K562 (cell line): ENCODE results near the gene SEPTIN2. TPM values are rescaled to one million over a fixed set of nuclear protein-coding genes. Genes with fewer than 3 reads are reported as not detected.
A peak's percentile ranks its signal among the peaks of the same experiment; 100 is the strongest.

Experiments used
- BDP1 ChIP-seq: IDR thresholded peaks from 3 replicates; pipeline ENCODE4 v1.6.1; 2011; ENCODE audit not compliant: insufficient read length, insufficient read depth
- CBX8 ChIP-seq: fragments of 200-600 bp; sonication (generic); IDR thresholded peaks from 2 replicates; pipeline ENCODE4 v1.6.1; 2012; ENCODE audit warnings: borderline replicate concordance, mixed run types, low read depth, mild to moderate bottlenecking, moderate library complexity, mixed read lengths, low read length, control low read depth, inconsistent platforms; ENCODE audit not compliant: poor library complexity, severe bottlenecking; ENCODE audit errors: extremely low read depth
- CHCHD3 ChIP-seq: fragments of 250-450 bp; sonication (Bioruptor Pico); IDR thresholded peaks from 2 replicates; pipeline ENCODE4 v2.1.2; 2022; ENCODE audit warnings: mild to moderate bottlenecking
- DIDO1 ChIP-seq: fragments of 450-650 bp; IDR thresholded peaks from 2 replicates; pipeline ENCODE4 v1.6.1; 2016; ENCODE audit warnings: low read depth, missing biosample characterization, missing genetic modification characterization
- E2F3 ChIP-seq: fragments of 250-450 bp; sonication (Bioruptor Pico); IDR thresholded peaks from 2 replicates; pipeline ENCODE4 v1.4.0; 2020; ENCODE audit warnings: mild to moderate bottlenecking
- HNRNPLL ChIP-seq: fragments of 200-400 bp; formaldehyde crosslinking; IDR thresholded peaks from 2 replicates; pipeline ENCODE4 v1.6.1; 2017; ENCODE audit warnings: low read length, low read depth, mild to moderate bottlenecking; ENCODE audit not compliant: poor library complexity, severe bottlenecking
- KHSRP ChIP-seq: fragments of 450-650 bp; IDR thresholded peaks from 2 replicates; pipeline ENCODE4 v1.6.1; 2017
- LARP7 ChIP-seq: fragments of 450-650 bp; IDR thresholded peaks from 2 replicates; pipeline ENCODE4 v1.6.1; 2016
- NCOA2 ChIP-seq, 2 experiments: fragments of 450-650 bp; IDR thresholded peaks; 2 replicates each; pipeline ENCODE4 v1.6.1; 2018; ENCODE audit warnings: mild to moderate bottlenecking in 2 of 2, moderate library complexity in 1 of 2; ENCODE audit not compliant: partially characterized antibody in 2 of 2
- NFE2L1 ChIP-seq: fragments of 450-650 bp; IDR thresholded peaks from 2 replicates; pipeline ENCODE4 v1.6.1; 2016; ENCODE audit warnings: missing genetic modification characterization, low read depth, mild to moderate bottlenecking, missing compliant biosample characterization, moderate library complexity, borderline replicate concordance
- NFYB ChIP-seq: IDR thresholded peaks from 2 replicates; pipeline ENCODE4 v1.6.1; 2011; ENCODE audit warnings: mild to moderate bottlenecking, moderate library complexity; ENCODE audit not compliant: insufficient read length; ENCODE audit errors: extremely low read depth
- NRF1 ChIP-seq, 2 experiments: fragments of 450-650 bp; IDR thresholded peaks in 1 of 2; conservative IDR thresholded peaks in 1 of 2; 2 replicates each; pipeline ENCODE4 v1.6.1; 2014; ENCODE audit warnings: mild to moderate bottlenecking in 2 of 2
- POLR2G ChIP-seq: fragments of 200-400 bp; formaldehyde crosslinking; IDR thresholded peaks from 2 replicates; pipeline ENCODE4 v1.6.1; 2017; ENCODE audit warnings: low read depth, mild to moderate bottlenecking, antibody characterized with exemption, low read length, moderate library complexity
- POU5F1 ChIP-seq: fragments of 150-350 bp; IDR thresholded peaks from 2 replicates; pipeline ENCODE4 v1.6.1; 2014; ENCODE audit warnings: borderline replicate concordance, low read length, low read depth, mild to moderate bottlenecking; ENCODE audit not compliant: partially characterized antibody
- SAFB ChIP-seq: fragments of 200-400 bp; formaldehyde crosslinking; IDR thresholded peaks from 2 replicates; pipeline ENCODE4 v1.6.1; 2017; ENCODE audit warnings: low read depth, low read length, borderline replicate concordance
- SPI1 ChIP-seq: IDR thresholded peaks from 2 replicates; pipeline ENCODE4 v1.6.1; 2011; ENCODE audit warnings: low read depth, low read length, control low read depth, borderline replicate concordance
- SREBF1 ChIP-seq: fragments of 150-350 bp; IDR thresholded peaks from 2 replicates; pipeline ENCODE4 v1.6.1; 2014; ENCODE audit warnings: antibody characterized with exemption, low read depth, low read length, borderline replicate concordance
- SUPT5H ChIP-seq: fragments of 450-650 bp; IDR thresholded peaks from 2 replicates; pipeline ENCODE4 v1.6.1; 2016
- ZNF12 ChIP-seq: sonication (generic); formaldehyde crosslinking; IDR thresholded peaks from 2 replicates; pipeline ENCODE4 v1.4.0; 2020; ENCODE audit warnings: mild to moderate bottlenecking, missing genetic modification reagents
- polyA plus RNA-seq, 8 experiments: library from polyadenylated mRNA; depleted of rRNA in 4 of 8; stranded (reverse) in 5 of 8; unstranded in 3 of 8; fragments of >200 nt; fragmentation: Nextera tagmentation in 2 of 8; fragmentation: Illumina TruSeq in 1 of 8; extraction: Ambion mirVana in 2 of 8; extraction: Trizol in 1 of 8; gene quantifications; 2 replicates each; pipeline versions ENCODE4 v1.2.1 to v1.2.3, GENCODE V29; 2011 to 2014; ENCODE audit warnings: inconsistent platforms in 1 of 8, missing spikeins in 1 of 8
- total RNA-seq, 7 experiments: library from RNA; depleted of rRNA in 6 of 7; stranded (reverse); fragments of >200 nt in 6 of 7; fragmentation: Illumina TruSeq in 2 of 7; extraction: Trizol in 2 of 7; gene quantifications; 2 replicates each; pipeline versions ENCODE4 v1.2.1 to v1.2.3, GENCODE V29; 2011 to 2021; ENCODE audit warnings: low replicate concordance in 1 of 7
- TF ChIP-seq, protein P1 (sequence below): fragments of 250-450 bp; sonication (Bioruptor Pico); IDR thresholded peaks from 2 replicates; pipeline ENCODE4 v1.4.0; 2020; ENCODE audit warnings: mild to moderate bottlenecking, moderate library complexity, borderline replicate concordance
- TF ChIP-seq, protein P2 (sequence below): fragments of 250-450 bp; sonication (Bioruptor Pico); IDR thresholded peaks from 2 replicates; pipeline ENCODE4 v1.8.0; 2021; ENCODE audit warnings: moderate library complexity, mild to moderate bottlenecking, inconsistent platforms
- TF ChIP-seq, protein P3 (sequence below): fragments of 250-450 bp; sonication (Bioruptor Pico); IDR thresholded peaks from 2 replicates; pipeline ENCODE4 v1.5.0; 2020; ENCODE audit warnings: mild to moderate bottlenecking

Gene SEPTIN2
- total and polyA plus RNA-seq, 9 of the 15 experiments (the other 6 are each of a cell fraction or from before 2014, with no cell fraction given), result 121 to 367 (median 166) TPM

DNA sequence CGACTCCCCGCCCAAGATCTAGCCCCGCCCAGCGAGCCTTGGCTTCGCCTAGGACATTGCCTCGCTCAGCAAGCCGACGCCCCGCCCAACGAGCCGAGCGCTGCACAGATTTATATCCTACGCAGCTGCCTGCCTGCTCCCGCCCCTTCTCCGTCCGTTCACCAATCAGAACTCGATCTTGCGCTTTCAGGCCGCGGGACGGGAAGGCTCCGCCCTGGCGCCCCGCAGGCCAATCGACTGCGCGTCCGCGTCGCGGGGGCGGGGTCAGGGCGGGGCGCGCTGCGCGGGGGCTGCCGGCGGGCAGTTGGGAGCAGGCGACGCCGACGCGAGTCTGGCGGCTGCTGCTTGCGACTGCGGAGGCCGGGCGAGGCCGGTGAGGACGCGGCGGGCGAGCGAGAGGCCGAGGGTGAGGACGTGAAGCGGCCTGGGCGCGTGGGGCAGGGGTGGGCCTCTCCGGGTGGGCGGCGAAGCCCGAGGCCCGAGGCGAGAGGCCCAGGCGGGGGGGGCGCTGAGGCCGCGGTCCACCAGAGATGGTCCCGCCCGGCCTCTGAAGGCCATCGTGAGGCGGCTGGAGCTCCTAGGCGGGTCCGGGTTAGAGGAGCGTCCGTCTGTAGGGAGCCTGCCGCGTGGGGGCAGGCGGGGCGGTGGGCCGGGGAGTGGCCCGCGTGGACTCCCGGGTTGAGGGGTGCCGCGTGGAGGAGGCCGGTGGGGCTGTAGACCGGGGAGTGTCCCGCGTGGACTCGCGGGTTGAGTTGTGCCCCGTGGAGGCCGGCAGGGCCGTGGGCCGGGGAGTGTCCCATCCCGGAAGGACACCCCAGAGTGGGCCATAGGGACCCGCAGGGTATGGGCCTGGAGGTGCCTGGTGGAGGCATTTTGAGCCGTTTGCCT is 40.5 kb downstream of the SEPTIN2 start, which contains the start of gene FARP2 (continued):
- TF ChIP-seq, protein P1, sequence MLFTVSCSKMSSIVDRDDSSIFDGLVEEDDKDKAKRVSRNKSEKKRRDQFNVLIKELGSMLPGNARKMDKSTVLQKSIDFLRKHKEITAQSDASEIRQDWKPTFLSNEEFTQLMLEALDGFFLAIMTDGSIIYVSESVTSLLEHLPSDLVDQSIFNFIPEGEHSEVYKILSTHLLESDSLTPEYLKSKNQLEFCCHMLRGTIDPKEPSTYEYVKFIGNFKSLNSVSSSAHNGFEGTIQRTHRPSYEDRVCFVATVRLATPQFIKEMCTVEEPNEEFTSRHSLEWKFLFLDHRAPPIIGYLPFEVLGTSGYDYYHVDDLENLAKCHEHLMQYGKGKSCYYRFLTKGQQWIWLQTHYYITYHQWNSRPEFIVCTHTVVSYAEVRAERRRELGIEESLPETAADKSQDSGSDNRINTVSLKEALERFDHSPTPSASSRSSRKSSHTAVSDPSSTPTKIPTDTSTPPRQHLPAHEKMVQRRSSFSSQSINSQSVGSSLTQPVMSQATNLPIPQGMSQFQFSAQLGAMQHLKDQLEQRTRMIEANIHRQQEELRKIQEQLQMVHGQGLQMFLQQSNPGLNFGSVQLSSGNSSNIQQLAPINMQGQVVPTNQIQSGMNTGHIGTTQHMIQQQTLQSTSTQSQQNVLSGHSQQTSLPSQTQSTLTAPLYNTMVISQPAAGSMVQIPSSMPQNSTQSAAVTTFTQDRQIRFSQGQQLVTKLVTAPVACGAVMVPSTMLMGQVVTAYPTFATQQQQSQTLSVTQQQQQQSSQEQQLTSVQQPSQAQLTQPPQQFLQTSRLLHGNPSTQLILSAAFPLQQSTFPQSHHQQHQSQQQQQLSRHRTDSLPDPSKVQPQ (CRISPR knock-in tag), result no peak
- TF ChIP-seq CBX8 (no peak), DIDO1 (tag) (no peak), NRF1 (conservative IDR thresholded peaks at IDR 0.05 in 1 of 2, IDR thresholded peaks at IDR 0.05 in 1 of 2) (peak; percentile 83 to 86), BDP1 (no peak), POU5F1 (no peak), NCOA2 (IDR thresholded peaks at IDR 0.05; ENCODE audit: partially characterized antibody in 2 of 2) (no peak), NFYB (no peak), POLR2G (peak; percentile 93), SAFB (peak; percentile 87), SREBF1 (no peak), LARP7 (no peak), KHSRP (no peak), CHCHD3 (CRISPR knock-in tag) (no peak), HNRNPLL (no peak), SPI1 (no peak), E2F3 (CRISPR knock-in tag) (no peak), NFE2L1 (no peak), ZNF12 (no peak), SUPT5H (0 out of 2 replicates have a peak, but pooled peaks have one; percentile 45)
- TF ChIP-seq, protein P2, sequence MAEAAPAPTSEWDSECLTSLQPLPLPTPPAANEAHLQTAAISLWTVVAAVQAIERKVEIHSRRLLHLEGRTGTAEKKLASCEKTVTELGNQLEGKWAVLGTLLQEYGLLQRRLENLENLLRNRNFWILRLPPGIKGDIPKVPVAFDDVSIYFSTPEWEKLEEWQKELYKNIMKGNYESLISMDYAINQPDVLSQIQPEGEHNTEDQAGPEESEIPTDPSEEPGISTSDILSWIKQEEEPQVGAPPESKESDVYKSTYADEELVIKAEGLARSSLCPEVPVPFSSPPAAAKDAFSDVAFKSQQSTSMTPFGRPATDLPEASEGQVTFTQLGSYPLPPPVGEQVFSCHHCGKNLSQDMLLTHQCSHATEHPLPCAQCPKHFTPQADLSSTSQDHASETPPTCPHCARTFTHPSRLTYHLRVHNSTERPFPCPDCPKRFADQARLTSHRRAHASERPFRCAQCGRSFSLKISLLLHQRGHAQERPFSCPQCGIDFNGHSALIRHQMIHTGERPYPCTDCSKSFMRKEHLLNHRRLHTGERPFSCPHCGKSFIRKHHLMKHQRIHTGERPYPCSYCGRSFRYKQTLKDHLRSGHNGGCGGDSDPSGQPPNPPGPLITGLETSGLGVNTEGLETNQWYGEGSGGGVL (CRISPR knock-in tag), result no peak
- TF ChIP-seq, protein P3, sequence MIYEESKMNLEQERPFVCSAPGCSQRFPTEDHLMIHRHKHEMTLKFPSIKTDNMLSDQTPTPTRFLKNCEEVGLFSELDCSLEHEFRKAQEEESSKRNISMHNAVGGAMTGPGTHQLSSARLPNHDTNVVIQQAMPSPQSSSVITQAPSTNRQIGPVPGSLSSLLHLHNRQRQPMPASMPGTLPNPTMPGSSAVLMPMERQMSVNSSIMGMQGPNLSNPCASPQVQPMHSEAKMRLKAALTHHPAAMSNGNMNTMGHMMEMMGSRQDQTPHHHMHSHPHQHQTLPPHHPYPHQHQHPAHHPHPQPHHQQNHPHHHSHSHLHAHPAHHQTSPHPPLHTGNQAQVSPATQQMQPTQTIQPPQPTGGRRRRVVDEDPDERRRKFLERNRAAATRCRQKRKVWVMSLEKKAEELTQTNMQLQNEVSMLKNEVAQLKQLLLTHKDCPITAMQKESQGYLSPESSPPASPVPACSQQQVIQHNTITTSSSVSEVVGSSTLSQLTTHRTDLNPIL, result no peak
